ENCODE measurements around the gene PDE8A.

- TF ChIP-seq CTCF (IDR thresholded peaks at IDR 0.05) (no peak), POLR2A (IDR thresholded peaks at IDR 0.05) (no peak)
These were observed 78.1 kb downstream of the PDE8A start for GRCh38 chr15:85059734-85060133.
